HepG2 (cell line): ENCODE data around the gene NGB. TPM values are rescaled to one million over a fixed set of nuclear protein-coding genes. Genes with fewer than 3 reads are reported as not detected.

ENCODE experiments used
- ATAC-seq: fragments of 200-7000 bp; cut with Tn5 transposase; 3 replicates; pipeline ENCODE4 v1.9.1; 2020; ENCODE audit warnings: mild to moderate bottlenecking, moderate library complexity
- BruUV-seq: library from RNA; stranded (reverse); fragments of 400-500 nt; replicated peaks from 2 replicates; lab custom pipeline; 2021; lab: Mats Ljungman, UMichigan
- CTCF ChIA-PET: fragments of 300-600 bp; formaldehyde crosslinking; extraction: SDS; loops from one replicate; lab custom pipeline; 2021; ENCODE audit warnings: low total read pairs, inconsistent platforms, low intra/inter-chr PET ratio; lab: Yijun Ruan, JAX
- POLR2A ChIA-PET: fragments of 350-600 bp; sonication (Branson Sonifier 250); formaldehyde crosslinking; loops from one replicate; lab custom pipeline; 2020; ENCODE audit warnings: antibody characterized with exemption, inconsistent platforms; lab: Yijun Ruan, JAX
- DNase-seq: peaks from one replicate; pipeline ENCODE4 v3.0.0-alpha.2; 2015; ENCODE audit warnings: low spot score
- FAIRE-seq: peaks from 3 replicates; lab custom pipeline; 2011; peaks lifted over from hg19 to GRCh38; lab: Jason Lieb, UNC
- H2AFZ ChIP-seq: one replicate; pipeline ENCODE4 v1.6.1; 2011; ENCODE audit warnings: low read length, inconsistent platforms
- H3K27ac ChIP-seq: fragments of 300-600 bp; 3 replicates; pipeline ENCODE4 v1.8.0; 2011; ENCODE audit warnings: mixed run types, mild to moderate bottlenecking, mixed read lengths, low read length, inconsistent platforms; ENCODE audit not compliant: insufficient read depth; ENCODE audit errors: extremely low read length
- H3K27me3 ChIP-seq, 2 experiments: fragments of 200-600 bp in 1 of 2; 2 replicates in 1 of 2; 3 replicates in 1 of 2; pipeline versions ENCODE4 v1.6.0 to v1.8.0; 2011; ENCODE audit warnings: low read length in 2 of 2, mild to moderate bottlenecking in 2 of 2, moderate library complexity in 2 of 2, inconsistent platforms in 1 of 2; ENCODE audit not compliant: insufficient read depth in 2 of 2, control insufficient read depth in 1 of 2
- H3K36me3 ChIP-seq, 2 experiments: fragments of 200-600 bp in 1 of 2; replicated peaks in 1 of 2; 2 replicates in 1 of 2; 3 replicates in 1 of 2; pipeline versions ENCODE4 v1.5.1 to v1.8.0; 2011; ENCODE audit warnings: low read length in 2 of 2, inconsistent platforms in 1 of 2; ENCODE audit not compliant: insufficient read depth in 2 of 2, control insufficient read depth in 1 of 2
- H3K4me1 ChIP-seq: 2 replicates; pipeline ENCODE4 v1.5.1; 2012; ENCODE audit warnings: low read length, inconsistent platforms; ENCODE audit not compliant: insufficient read depth
- H3K4me2 ChIP-seq: 2 replicates; pipeline ENCODE4 v1.6.0; 2011; ENCODE audit warnings: low read depth, low read length, inconsistent platforms
- H3K4me3 ChIP-seq, 3 experiments: fragments of 200-600 bp in 1 of 3; sonication (generic), shearing (Covaris generic) in 1 of 3; replicated peaks in 1 of 3; 2 replicates each; pipeline ENCODE4 v1.5.1; 2011 to 2016; ENCODE audit warnings: low read length in 3 of 3, inconsistent platforms in 2 of 3, low read depth in 2 of 3, mild to moderate bottlenecking in 2 of 3, control low read depth in 1 of 3, mixed read lengths in 1 of 3; ENCODE audit not compliant: insufficient read depth in 1 of 3
- H3K79me2 ChIP-seq: one replicate; pipeline ENCODE4 v1.6.1; 2011; ENCODE audit warnings: low read length, inconsistent platforms; ENCODE audit not compliant: insufficient read depth
- H3K9ac ChIP-seq: 2 replicates; pipeline ENCODE4 v1.6.0; 2011; ENCODE audit warnings: mild to moderate bottlenecking, low read depth, low read length, inconsistent platforms; ENCODE audit not compliant: insufficient read depth
- H3K9me3 ChIP-seq: 2 replicates; pipeline ENCODE4 v1.5.1; 2012; ENCODE audit warnings: mild to moderate bottlenecking, low read length
- H4K20me1 ChIP-seq: 2 replicates; pipeline ENCODE4 v1.6.0; 2011; ENCODE audit warnings: inconsistent platforms, mild to moderate bottlenecking, low read length, moderate library complexity; ENCODE audit not compliant: insufficient read depth
- CTCF ChIP-seq: sonication (generic); formaldehyde crosslinking; IDR thresholded peaks from 2 replicates; pipeline ENCODE4 v1.5.0; 2020; ENCODE audit warnings: mild to moderate bottlenecking, missing genetic modification reagents, moderate library complexity
- DPF2 ChIP-seq: sonication (generic); formaldehyde crosslinking; IDR thresholded peaks from 2 replicates; pipeline ENCODE4 v1.4.0; 2020; ENCODE audit warnings: mild to moderate bottlenecking, low read depth, missing genetic modification reagents, borderline replicate concordance
- HNF4A ChIP-seq: sonication (generic); formaldehyde crosslinking; IDR thresholded peaks from 2 replicates; pipeline ENCODE4 v1.4.0; 2020; ENCODE audit warnings: missing genetic modification reagents
- JUN ChIP-seq: sonication (generic); formaldehyde crosslinking; IDR thresholded peaks from 2 replicates; pipeline ENCODE4 v1.4.0; 2020; ENCODE audit warnings: mild to moderate bottlenecking, missing genetic modification reagents
- MED13 ChIP-seq: sonication (generic); formaldehyde crosslinking; IDR thresholded peaks from 2 replicates; pipeline ENCODE4 v1.5.0; 2020; ENCODE audit warnings: missing genetic modification reagents
- MIER3 ChIP-seq: IDR thresholded peaks from 2 replicates; pipeline ENCODE4 v1.6.1; 2016; ENCODE audit warnings: missing compliant biosample characterization, borderline replicate concordance
- SALL1 ChIP-seq: sonication (generic); formaldehyde crosslinking; IDR thresholded peaks from 2 replicates; pipeline ENCODE4 v1.8.0; 2022; ENCODE audit warnings: mild to moderate bottlenecking, missing genetic modification reagents
- ZNF12 ChIP-seq: sonication (generic); formaldehyde crosslinking; IDR thresholded peaks from 2 replicates; pipeline ENCODE4 v1.5.0; 2020; ENCODE audit warnings: missing genetic modification reagents
- ZNF207 ChIP-seq: fragments of 450-650 bp; IDR thresholded peaks from 2 replicates; pipeline ENCODE4 v1.6.1; 2016; ENCODE audit warnings: antibody characterized with exemption, borderline replicate concordance
- ZNF362 ChIP-seq: sonication (generic); formaldehyde crosslinking; IDR thresholded peaks from 2 replicates; pipeline ENCODE4 v1.4.0; 2020; ENCODE audit warnings: missing genetic modification reagents, mild to moderate bottlenecking, borderline replicate concordance
- WGBS: methylation state at CpG from one replicate; pipeline ENCODE4 v1.1.6; 2017; ENCODE audit warnings: low lambda C conversion rate; 5-methylcytosine and 5-hydroxymethylcytosine counted together
- in situ Hi-C: cut with HindIII; loops from 2 replicates; pipeline ENCODE4 v1.10.0; 2017; ENCODE audit warnings: low pct_unique_long_range_greater_than_20kb; ENCODE audit not compliant: extremely low pct_ligation_motif_present
- intact Hi-C: fragments of 100-400 bp; cut with micrococcal nuclease; formaldehyde crosslinking; loops from one replicate; pipeline ENCODE4 v1.10.0; 2022; ENCODE audit not compliant: unreplicated experiment
- polyA plus RNA-seq, 8 experiments: library from polyadenylated mRNA; depleted of rRNA in 3 of 8; stranded (reverse) in 7 of 8; unstranded in 1 of 8; fragments of >200 nt; fragmentation: Illumina TruSeq in 4 of 8; extraction: Trizol in 4 of 8; gene quantifications; 2 replicates each; pipeline versions ENCODE4 v1.2.1 to v1.2.3, GENCODE V29; 2011 to 2016; ENCODE audit warnings: low read depth in 4 of 8, missing spikeins in 1 of 8, mixed read lengths in 1 of 8; ENCODE audit not compliant: insufficient read depth in 1 of 8
- total RNA-seq, 5 experiments: library from RNA; depleted of rRNA; stranded (reverse); fragments of >200 nt; fragmentation: Illumina TruSeq; extraction: Trizol; gene quantifications; 2 replicates each; pipeline ENCODE4 v1.2.3, GENCODE V29; 2016; ENCODE audit warnings: low read depth in 1 of 5

The NGB gene
- total and polyA plus RNA-seq, 2 of the 13 experiments (the other 11 are each of a cell fraction or from before 2014, with no cell fraction given), result 0.04 TPM; not detected in 1

- no peak for FAIRE-seq
- POLR2A ChIA-PET, result interaction anchor here (0.9 to 5.5 kb wide), 2 partner anchors 10 to 14 kb away, joined by 4 to 70 read pairs; no protein-coding TSS in a partner anchor
- intact Hi-C loops, result loop anchor here (1.0 to 5.0 kb wide), 2 partner anchors 16 to 235 kb away; no protein-coding TSS in a partner anchor
- H3K27ac ChIP-seq, result peak overlapping the region; percentile 63
- no peaks in the 10 kb centered on the region for H3K9me3 ChIP-seq
- BruUV-seq, result no TSS peak
- peaks cover 76% of the 10 kb centered on the region for H3K4me1 ChIP-seq
- no peaks in the 10 kb centered on the region for H3K27me3 ChIP-seq
- no peaks in the 10 kb centered on the region for H4K20me1 ChIP-seq
- TF ChIP-seq ZNF362 (0 out of 2 replicates have a peak, but pooled peaks have one; percentile 14), MIER3 (CRISPR knock-in tag) (no peak), MED13 (no peak), CTCF (CRISPR knock-in tag) (0 out of 2 replicates have a peak, but pooled peaks have one; percentile 4), HNF4A (CRISPR knock-in tag) (0 out of 2 replicates have a peak, but pooled peaks have one; percentile 22), JUN (CRISPR knock-in tag) (0 out of 2 replicates have a peak, but pooled peaks have one; percentile 19), DPF2 (0 out of 2 replicates have a peak, but pooled peaks have one; percentile 30), ZNF12 (CRISPR knock-in tag) (0 out of 2 replicates have a peak, but pooled peaks have one; percentile 31), SALL1 (CRISPR knock-in tag) (peak; percentile 35; the same call in 1 of the 2 replicates), ZNF207 (no peak)
- H3K36me3 ChIP-seq, result no peaks in the 10 kb centered on the region; a peak in 2 of 5 replicates
- peak overlapping the region; percentile 64 for H3K4me2 ChIP-seq
- H3K9ac ChIP-seq, result no peak overlapping the region
- in situ Hi-C loops, result no loop called here
- H3K79me2 ChIP-seq, result peaks cover 41% of the 10 kb centered on the region
- no peak overlapping the region for H3K4me3 ChIP-seq
- CTCF ChIA-PET, result interaction anchor here (1.6 kb wide), 1 partner anchor 16 kb away, joined by 4 read pairs; no protein-coding TSS in a partner anchor
- no peak for DNase-seq
- ATAC-seq, result no peak
- H2AFZ ChIP-seq, result no peak overlapping the region
- 69% methylated on average over 2 of the region's 5 CpGs for WGBS
These were observed 45.9 kb upstream of the NGB start for GRCh38 chr14:77316872-77317301.
